Esophagus muscularis mucosa (tissue), 4 donors: ENCODE data around the gene GPR62.
"Not testable (repeated sequence)": the region's sequence is repeated elsewhere in the genome, so short reads cannot be mapped to it uniquely, and the experiment has no call there.

Source experiments
- EP300 ChIP-seq: sonication (generic); formaldehyde crosslinking; IDR thresholded peaks from one replicate; pipeline ENCODE4 v1.6.1; 2017; ENCODE audit warnings: antibody characterized with exemption
- POLR2A ChIP-seq: fragments of 450-650 bp; IDR thresholded peaks from one replicate; pipeline ENCODE4 v1.6.1; 2017; ENCODE audit warnings: antibody characterized with exemption, moderate library complexity, mild to moderate bottlenecking, low read depth
- POLR2AphosphoS5 ChIP-seq, 2 donors: sonication (generic); formaldehyde crosslinking; IDR thresholded peaks; one replicate each; pipeline ENCODE4 v1.6.1; 2017; ENCODE audit warnings: antibody characterized with exemption in 2 of 2
- TF ChIP-seq, protein P1 (sequence below), 3 experiments: fragments of 200-600 bp in 2 of 3; fragments of 450-650 bp in 1 of 3; sonication (generic) in 2 of 3; IDR thresholded peaks; one replicate each; pipeline ENCODE4 v1.5.1; 2017 to 2019; ENCODE audit warnings: antibody characterized with exemption in 3 of 3, mild to moderate bottlenecking in 2 of 3, moderate library complexity in 1 of 3

DNA sequence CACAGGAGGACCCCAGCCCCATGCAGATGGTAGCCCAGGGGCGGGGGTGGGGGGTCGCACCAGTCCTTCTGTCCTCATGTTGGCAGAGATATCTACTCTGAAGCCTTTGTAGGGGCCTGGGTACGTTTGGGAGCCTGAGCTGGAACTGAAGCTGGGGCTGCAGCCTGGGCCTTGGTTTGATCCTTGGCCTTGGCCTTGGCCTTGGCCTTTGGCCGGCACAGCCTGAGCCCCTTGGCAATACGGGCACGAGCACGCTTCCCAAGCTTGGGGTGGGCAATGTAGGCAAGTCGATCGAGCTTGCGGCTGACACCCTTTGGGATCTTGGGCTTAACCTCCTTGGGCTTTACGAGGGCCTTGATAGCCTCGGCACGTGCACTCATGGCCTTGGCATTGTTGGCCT lies 38.5 kb downstream of the GPR62 start:
- TF ChIP-seq, protein P1, sequence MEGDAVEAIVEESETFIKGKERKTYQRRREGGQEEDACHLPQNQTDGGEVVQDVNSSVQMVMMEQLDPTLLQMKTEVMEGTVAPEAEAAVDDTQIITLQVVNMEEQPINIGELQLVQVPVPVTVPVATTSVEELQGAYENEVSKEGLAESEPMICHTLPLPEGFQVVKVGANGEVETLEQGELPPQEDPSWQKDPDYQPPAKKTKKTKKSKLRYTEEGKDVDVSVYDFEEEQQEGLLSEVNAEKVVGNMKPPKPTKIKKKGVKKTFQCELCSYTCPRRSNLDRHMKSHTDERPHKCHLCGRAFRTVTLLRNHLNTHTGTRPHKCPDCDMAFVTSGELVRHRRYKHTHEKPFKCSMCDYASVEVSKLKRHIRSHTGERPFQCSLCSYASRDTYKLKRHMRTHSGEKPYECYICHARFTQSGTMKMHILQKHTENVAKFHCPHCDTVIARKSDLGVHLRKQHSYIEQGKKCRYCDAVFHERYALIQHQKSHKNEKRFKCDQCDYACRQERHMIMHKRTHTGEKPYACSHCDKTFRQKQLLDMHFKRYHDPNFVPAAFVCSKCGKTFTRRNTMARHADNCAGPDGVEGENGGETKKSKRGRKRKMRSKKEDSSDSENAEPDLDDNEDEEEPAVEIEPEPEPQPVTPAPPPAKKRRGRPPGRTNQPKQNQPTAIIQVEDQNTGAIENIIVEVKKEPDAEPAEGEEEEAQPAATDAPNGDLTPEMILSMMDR (IDR thresholded peaks at IDR 0.05): not testable (repeated sequence)
- not testable (repeated sequence) for TF ChIP-seq EP300; POLR2A; POLR2AphosphoS5 (IDR thresholded peaks at IDR 0.05)
